ENCODE results near the gene FCN1. TPM values are rescaled to one million over a fixed set of nuclear protein-coding genes. Genes with fewer than 3 reads are reported as not detected.

The FCN1 gene
- total RNA-seq, 3 donors from 2014 or later: 0.46 to 6.0 (median 3.3) TPM

DNA sequence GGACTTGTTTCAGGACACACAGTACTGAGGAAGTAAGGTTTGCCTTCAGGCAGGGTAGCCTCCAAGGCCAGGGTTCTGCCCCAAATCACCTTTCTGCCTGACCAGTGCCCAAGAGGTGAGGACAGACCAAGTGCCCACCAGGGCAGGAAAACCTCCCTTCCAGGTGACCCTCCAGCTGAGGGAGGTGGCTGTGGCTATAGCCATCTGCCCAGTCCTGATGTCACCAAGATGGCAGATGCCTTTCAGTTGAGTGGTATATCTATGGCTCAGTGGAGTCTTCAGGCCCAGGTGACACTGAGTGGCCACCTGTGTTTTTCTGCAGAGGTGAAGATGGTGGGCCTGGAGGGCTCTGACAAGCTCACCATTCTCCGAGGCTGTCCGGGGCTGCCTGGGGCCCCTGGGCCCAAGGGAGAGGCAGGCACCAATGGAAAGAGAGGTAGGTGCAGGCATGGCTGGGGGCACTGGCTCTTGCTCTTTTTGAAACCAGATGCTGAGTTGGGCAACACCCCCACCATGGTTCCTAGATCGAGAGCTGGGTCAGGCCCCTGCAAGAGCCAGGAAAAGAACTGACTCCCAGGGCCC, 35.4 kb downstream of the FCN1 start:
- no peak for DNase-seq

GRCh38 chr9:134881313-134881670, 36.4 kb downstream of the FCN1 start:
- intact Hi-C loops (cut with DNase I, micrococcal nuclease): no loop called here
- Histone ChIP-seq H3K9me3 (no peaks in the 10 kb centered on the region), H3K36me3 (ENCODE audit: low read depth) (no peaks in the 10 kb centered on the region), H3K4me1 (ENCODE audit: low read depth) (no peaks in the 10 kb centered on the region), H3K4me3 (no peak overlapping the region)
- ATAC-seq (no peak), DNase-seq (no peak)
- TF ChIP-seq, protein P1, sequence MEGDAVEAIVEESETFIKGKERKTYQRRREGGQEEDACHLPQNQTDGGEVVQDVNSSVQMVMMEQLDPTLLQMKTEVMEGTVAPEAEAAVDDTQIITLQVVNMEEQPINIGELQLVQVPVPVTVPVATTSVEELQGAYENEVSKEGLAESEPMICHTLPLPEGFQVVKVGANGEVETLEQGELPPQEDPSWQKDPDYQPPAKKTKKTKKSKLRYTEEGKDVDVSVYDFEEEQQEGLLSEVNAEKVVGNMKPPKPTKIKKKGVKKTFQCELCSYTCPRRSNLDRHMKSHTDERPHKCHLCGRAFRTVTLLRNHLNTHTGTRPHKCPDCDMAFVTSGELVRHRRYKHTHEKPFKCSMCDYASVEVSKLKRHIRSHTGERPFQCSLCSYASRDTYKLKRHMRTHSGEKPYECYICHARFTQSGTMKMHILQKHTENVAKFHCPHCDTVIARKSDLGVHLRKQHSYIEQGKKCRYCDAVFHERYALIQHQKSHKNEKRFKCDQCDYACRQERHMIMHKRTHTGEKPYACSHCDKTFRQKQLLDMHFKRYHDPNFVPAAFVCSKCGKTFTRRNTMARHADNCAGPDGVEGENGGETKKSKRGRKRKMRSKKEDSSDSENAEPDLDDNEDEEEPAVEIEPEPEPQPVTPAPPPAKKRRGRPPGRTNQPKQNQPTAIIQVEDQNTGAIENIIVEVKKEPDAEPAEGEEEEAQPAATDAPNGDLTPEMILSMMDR (IDR thresholded peaks at IDR 0.05): no peak

More for the DNA sequence above, 35.4 kb downstream of the FCN1 start:
- no peaks in the 10 kb centered on the region for H3K36me3 ChIP-seq (ENCODE audit: low read depth)
- H3K9me3 ChIP-seq: no peaks in the 10 kb centered on the region
- intact Hi-C loops (cut with DNase I, micrococcal nuclease): no loop called here
- H3K4me1 ChIP-seq (ENCODE audit: low read depth): no peaks in the 10 kb centered on the region
- TF ChIP-seq, protein P1 (IDR thresholded peaks at IDR 0.05): no peak
- ATAC-seq: no peak
- no peak overlapping the region for H3K4me3 ChIP-seq

DNA sequence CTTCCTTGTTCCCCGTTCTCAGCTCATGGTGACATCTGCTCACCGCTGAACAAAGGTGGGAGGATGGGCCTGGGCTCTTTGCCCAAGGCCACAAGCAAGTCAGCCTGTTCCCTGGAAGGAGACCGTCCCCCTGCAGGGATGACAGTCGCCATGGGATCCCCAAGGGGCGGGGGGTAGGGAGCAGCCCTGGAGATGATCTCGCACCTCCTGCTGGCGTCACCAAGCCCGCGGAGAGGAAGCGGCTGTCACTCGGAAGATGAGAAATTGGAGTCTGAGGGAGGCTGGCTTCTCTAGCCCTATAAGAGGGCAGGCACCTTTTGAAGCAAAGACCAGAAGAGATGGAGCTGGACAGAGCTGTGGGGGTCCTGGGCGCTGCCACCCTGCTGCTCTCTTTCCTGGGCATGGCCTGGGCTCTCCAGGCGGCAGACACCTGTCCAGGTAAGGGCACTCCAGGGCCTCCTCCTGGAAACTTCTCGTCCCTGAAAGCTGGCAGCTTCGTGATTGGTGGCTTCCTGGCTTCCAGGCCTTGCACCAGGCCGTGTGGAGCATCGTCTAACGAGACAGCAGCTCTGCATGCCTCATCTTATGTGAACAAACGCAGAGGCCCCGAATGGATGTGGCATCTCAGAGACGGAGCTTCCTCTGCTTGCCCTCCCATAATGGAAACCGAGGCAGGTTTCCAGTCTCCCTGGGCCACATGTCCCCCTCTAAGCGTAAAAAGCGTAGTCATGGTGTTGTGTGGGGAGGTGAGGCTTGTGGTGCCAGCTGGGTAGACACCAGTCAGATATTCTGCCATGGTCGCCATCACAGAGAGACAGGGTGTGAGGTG, 37.0 kb downstream of the FCN1 start, which contains the start of gene FCN2:
FCN2 (plus strand) TSS at position 327 of the 829 bp plus-strand sequence; CDS start at position 339, 12 bp downstream.
- TF ChIP-seq, protein P1 (IDR thresholded peaks at IDR 0.05): no peak
- Histone ChIP-seq H3K9me3 (no peaks in the 10 kb centered on the region), H3K4me1 (ENCODE audit: low read depth) (no peaks in the 10 kb centered on the region), H3K4me3 (no peak within 1 kb of the TSS), H3K36me3 (ENCODE audit: low read depth) (no peaks in the 10 kb centered on the region)
- DNase-seq (no peak), ATAC-seq (no peak)
- intact Hi-C loops (cut with DNase I, micrococcal nuclease): no loop called here

GRCh38 chr9:134879664-134880483, 37.8 kb downstream of the FCN1 start:
- ATAC-seq (no peak), DNase-seq (no peak)
- H3K4me3 ChIP-seq: no peak overlapping the region
- no peaks in the 10 kb centered on the region for H3K4me1 ChIP-seq (ENCODE audit: low read depth)
- intact Hi-C loops (cut with DNase I, micrococcal nuclease): no loop called here
- TF ChIP-seq, protein P1 (IDR thresholded peaks at IDR 0.05): no peak
- no peaks in the 10 kb centered on the region for H3K9me3 ChIP-seq
- no peaks in the 10 kb centered on the region for H3K36me3 ChIP-seq (ENCODE audit: low read depth)

DNA sequence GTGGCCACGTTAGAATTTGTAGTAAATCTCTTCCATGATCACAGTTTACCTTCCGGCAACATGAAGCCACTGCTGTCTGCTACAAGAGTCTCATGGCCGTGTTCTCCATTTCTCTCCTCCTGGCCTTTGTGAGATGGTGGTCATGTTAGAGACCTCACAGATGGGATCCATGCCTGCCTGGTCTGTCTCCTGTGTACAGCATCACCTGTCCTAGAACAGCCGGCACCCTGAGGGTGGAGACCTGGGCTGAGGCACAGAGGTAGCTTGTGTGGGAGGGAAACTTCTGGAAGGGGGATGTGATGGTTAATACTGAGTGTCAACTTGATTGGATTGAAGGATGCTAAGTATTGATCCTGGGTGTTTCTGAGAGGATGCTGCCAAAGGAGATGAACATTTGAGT, 40.2 kb downstream of the FCN1 start:
- Histone ChIP-seq H3K4me3 (no peak overlapping the region), H3K4me1 (ENCODE audit: low read depth) (no peaks in the 10 kb centered on the region), H3K36me3 (ENCODE audit: low read depth) (no peaks in the 10 kb centered on the region), H3K9me3 (no peaks in the 10 kb centered on the region)
- ATAC-seq (no peak), DNase-seq (no peak)
- intact Hi-C loops (cut with DNase I, micrococcal nuclease): no loop called here
- TF ChIP-seq, protein P1 (IDR thresholded peaks at IDR 0.05): no peak
